Activated naive CD8-positive, alpha-beta T cell treated with anti-CD3 and anti-CD28 coated beads, Interleukin-2, amount 10 ng/mL, durations not matched to agents 7 days and 5 days (primary cell): ENCODE measurements around the gene APLP1. TPM values are rescaled to one million over a fixed set of nuclear protein-coding genes. Genes with fewer than 3 reads are reported as not detected.
"Not testable (repeated sequence)": the region's sequence is repeated elsewhere in the genome, so short reads cannot be mapped to it uniquely, and the experiment has no call there.

Experiments
- ATAC-seq: fragments of 150-1000 bp; cut with Tn5 transposase; one replicate; pipeline ENCODE4 v1.10.0; 2021; ENCODE audit warnings: low read depth, moderate library complexity
- POLR2A ChIA-PET: fragments of 350-600 bp; sonication (Branson Sonifier 250); formaldehyde crosslinking; loops from one replicate; lab custom pipeline; 2021; ENCODE audit warnings: antibody characterized with exemption; lab: Charles Lee
- DNase-seq: peaks from one replicate; pipeline ENCODE4 v3.0.0; 2021
- H3K27ac Mint-ChIP-seq: one replicate; pipeline ENCODE4 v1.8.0; 2022; ENCODE audit warnings: mild to moderate bottlenecking, mixed read lengths
- H3K27me3 Mint-ChIP-seq: one replicate; pipeline ENCODE4 v1.8.0; 2022; ENCODE audit warnings: mild to moderate bottlenecking, moderate library complexity, mixed read lengths
- H3K36me3 Mint-ChIP-seq: one replicate; pipeline ENCODE4 v1.8.0; 2021; ENCODE audit warnings: mild to moderate bottlenecking, mixed read lengths
- H3K4me1 Mint-ChIP-seq: one replicate; pipeline ENCODE4 v1.8.0; 2021; ENCODE audit warnings: mixed read lengths
- H3K4me3 Mint-ChIP-seq: one replicate; pipeline ENCODE4 v1.8.0; 2022; ENCODE audit warnings: mild to moderate bottlenecking, moderate library complexity, mixed read lengths
- H3K9me3 Mint-ChIP-seq: one replicate; pipeline ENCODE4 v1.8.0; 2021; ENCODE audit warnings: mixed read lengths
- total RNA-seq, 2 experiments: library from RNA; stranded (reverse); gene quantifications; one replicate each; pipeline ENCODE4 v1.2.3, GENCODE V29; 2021

APLP1 gene
- total RNA-seq, 2 experiments from 2014 or later: 1.2 to 1.4 TPM

DNA sequence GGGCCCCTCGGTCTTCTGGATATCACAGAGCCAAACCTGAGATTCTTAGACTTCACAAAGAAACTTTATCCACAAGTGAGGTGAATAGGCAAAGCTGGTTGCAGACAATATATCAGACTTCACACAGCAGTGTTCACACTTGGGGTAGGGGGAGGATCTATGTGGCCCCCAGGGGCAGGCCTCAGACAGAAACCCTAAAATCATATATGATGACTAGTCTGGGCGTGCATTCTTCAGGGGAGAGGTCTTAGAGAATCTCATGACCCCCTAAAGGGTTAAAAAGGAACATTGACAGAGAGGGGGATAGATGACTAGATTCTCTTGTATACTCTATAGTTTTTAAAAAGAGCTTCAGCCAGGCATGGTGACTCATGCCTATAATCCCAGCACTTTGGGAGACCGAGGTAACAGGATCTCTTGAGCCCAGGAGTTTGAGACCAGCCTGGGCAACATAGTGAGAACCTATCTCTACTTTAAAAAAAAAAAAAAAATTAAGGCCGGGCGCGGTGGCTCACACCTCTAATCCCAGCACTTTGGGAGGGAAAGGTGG lies 36.9 kb downstream of the APLP1 start:
- Mint-ChIP-seq H3K27ac (peak overlapping the region; percentile 81), H3K9me3 (no peaks in the 10 kb centered on the region), H3K4me1 (peaks cover 40% of the 10 kb centered on the region), H3K36me3 (peaks cover 7% of the 10 kb centered on the region), H3K27me3 (no peaks in the 10 kb centered on the region), H3K4me3 (no peak overlapping the region)
- ATAC-seq (no peak), DNase-seq (no peak)
- POLR2A ChIA-PET: interaction anchor here (0.7 to 1.1 kb wide), 3 partner anchors 19 to 35 kb away, joined by 3 to 4 read pairs (median 3); no protein-coding TSS in a partner anchor

DNA sequence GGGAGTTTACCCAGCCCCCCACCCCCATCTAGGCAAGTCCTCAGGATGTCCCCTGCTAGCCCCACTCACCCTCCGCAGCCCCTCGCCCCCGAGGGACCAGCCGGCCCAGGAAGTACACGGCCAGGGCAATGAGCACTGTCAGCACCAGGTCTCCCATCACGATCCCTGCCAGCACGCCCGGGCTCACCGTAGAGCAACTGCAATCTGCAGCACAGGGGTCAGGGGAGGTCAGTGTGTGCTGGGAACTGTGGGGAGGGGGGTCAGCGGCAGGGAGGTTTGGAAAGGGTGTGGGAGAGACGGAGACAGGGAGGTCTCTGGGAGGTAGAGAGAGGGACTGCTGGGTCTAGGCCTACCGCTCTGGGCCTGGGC lies 39.0 kb downstream of the APLP1 start:
- peaks cover 35% of the 10 kb centered on the region for H3K4me1 Mint-ChIP-seq
- peaks cover 7% of the 10 kb centered on the region for H3K36me3 Mint-ChIP-seq
- H3K9me3 Mint-ChIP-seq: no peaks in the 10 kb centered on the region
- no peaks in the 10 kb centered on the region for H3K27me3 Mint-ChIP-seq
- H3K4me3 Mint-ChIP-seq: no peak overlapping the region
- DNase-seq (no peak), ATAC-seq (no peak)
- no peak overlapping the region for H3K27ac Mint-ChIP-seq
- POLR2A ChIA-PET: no interaction called here

DNA sequence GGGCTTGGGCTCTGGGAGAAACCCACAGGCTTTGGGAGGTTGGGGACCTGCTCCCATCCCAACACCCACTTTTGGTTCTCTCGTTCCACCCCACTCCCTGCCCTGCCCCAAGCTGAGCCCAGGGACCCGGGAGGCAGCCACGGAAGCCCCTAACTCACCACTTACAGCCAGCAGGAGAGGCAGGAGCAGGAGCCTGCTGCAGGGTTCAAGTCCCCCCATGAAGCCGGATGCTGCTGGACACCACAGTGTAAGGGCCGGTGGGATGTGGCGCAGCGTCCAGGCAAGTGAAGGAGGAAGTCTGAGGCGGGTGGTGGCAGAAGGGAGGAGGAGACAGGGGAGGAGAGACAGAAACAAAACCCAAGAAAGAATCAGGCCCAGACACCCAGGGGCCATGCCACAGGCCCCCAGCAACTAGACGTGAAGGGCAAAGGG lies 39.7 kb downstream of the APLP1 start, which contains the start of gene TYROBP:
TYROBP (minus strand) TSS at position 286 of the 432 bp plus-strand sequence; CDS start at position 219, 67 bp downstream.
- H3K36me3 Mint-ChIP-seq: peaks cover 7% of the 10 kb centered on the region
- peaks cover 35% of the 10 kb centered on the region for H3K4me1 Mint-ChIP-seq
- no peaks in the 10 kb centered on the region for H3K27me3 Mint-ChIP-seq
- no peak for ATAC-seq
- peak within 1 kb of the TSS; percentile 7 for H3K4me3 Mint-ChIP-seq
- H3K9me3 Mint-ChIP-seq: no peaks in the 10 kb centered on the region
- peak within 1 kb of the TSS; percentile 47 for H3K27ac Mint-ChIP-seq
- POLR2A ChIA-PET: interaction anchor here (0.8 kb wide), 1 partner anchor 23 kb away, joined by 3 read pairs; no protein-coding TSS in a partner anchor
- DNase-seq: no peak

DNA sequence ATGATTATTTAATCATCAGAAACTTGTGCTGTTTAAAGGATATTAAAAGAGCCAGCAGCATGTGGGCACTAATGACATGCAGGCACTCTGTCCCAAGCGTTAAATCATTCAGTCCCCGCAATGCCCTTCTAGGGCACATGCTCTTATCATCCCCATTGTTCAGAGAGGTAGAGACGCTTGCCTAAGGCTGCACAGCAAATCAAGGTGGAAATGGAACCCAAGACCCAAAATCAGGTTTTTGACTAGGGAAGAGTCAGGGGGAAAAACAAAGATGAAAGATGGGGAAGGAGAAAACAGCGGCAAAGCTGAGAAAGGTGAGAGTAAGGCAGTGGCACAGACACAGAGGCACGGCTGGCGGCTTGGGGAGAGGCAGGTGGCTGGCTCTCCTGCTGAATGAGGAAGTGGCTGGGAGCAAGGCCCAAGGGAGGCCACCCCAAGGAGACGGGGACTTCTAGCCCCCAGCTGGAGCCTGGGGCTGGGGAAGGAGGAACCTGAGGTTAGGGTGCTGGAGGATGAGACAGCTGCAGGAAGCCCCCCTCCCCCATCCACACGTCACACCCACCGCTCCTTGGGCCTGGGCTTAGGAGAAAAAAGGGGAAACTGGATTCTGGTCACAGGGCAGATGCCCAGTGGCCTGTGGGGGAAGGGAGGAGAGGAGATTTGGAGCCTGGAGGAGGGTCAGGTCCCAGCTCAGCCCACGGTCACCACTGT lies 40.8 kb downstream of the APLP1 start:
- H3K9me3 Mint-ChIP-seq: no peaks in the 10 kb centered on the region
- H3K4me1 Mint-ChIP-seq: peaks cover 26% of the 10 kb centered on the region
- peak overlapping the region; percentile 7 for H3K4me3 Mint-ChIP-seq
- ATAC-seq (peak; percentile 30), DNase-seq (no peak)
- peaks cover 2% of the 10 kb centered on the region for H3K36me3 Mint-ChIP-seq
- peak overlapping the region; percentile 44 for H3K27ac Mint-ChIP-seq
- POLR2A ChIA-PET: interaction anchor here (0.8 kb wide), 1 partner anchor 22 kb away, joined by 3 read pairs; no protein-coding TSS in a partner anchor
- no peaks in the 10 kb centered on the region for H3K27me3 Mint-ChIP-seq

DNA sequence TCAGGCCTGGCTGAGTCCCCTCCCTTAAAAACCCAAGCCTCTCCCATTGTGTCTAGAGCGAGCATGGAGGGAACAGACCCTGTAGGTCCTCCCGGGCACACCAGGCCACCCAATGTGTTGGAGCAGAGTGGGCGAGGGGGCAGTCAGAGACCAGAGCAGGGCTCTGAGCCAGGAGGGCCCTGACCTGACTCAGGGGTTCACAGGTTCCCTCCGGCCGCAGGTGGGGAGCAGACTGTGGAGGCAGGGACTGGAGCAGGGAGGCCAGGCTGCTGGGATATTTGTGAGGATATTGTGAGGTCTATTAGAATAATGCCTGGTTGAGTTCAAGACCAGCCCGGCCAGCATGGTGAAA lies 41.3 kb downstream of the APLP1 start:
- H3K27ac Mint-ChIP-seq: peak overlapping the region; percentile 44
- ATAC-seq (peak; percentile 33), DNase-seq (no peak)
- H3K27me3 Mint-ChIP-seq: no peaks in the 10 kb centered on the region
- H3K4me3 Mint-ChIP-seq: peak overlapping the region; percentile 7
- POLR2A ChIA-PET: no interaction called here
- H3K4me1 Mint-ChIP-seq: peaks cover 21% of the 10 kb centered on the region
- H3K36me3 Mint-ChIP-seq: peaks cover 1% of the 10 kb centered on the region
- H3K9me3 Mint-ChIP-seq: no peaks in the 10 kb centered on the region

DNA sequence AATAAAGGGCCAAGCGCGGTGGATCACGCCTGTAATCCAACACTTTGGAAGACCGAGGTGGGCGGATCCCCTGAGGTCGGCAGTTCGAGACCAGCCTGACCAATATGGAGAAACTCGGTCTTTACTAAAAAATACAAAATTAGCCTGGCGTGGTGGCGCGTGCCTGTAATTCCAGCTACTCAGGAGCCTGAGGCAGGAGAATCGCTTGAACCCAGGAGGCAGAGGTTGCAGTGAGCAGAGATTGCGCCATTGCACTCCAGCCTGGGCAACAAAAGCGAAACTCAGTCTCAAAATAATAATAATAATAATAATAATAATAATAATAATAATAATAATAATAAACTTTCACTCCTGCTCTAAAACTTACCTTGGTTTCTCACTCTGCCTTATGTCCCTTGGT lies 42.0 kb downstream of the APLP1 start:
- ATAC-seq: not testable (repeated sequence)

DNA sequence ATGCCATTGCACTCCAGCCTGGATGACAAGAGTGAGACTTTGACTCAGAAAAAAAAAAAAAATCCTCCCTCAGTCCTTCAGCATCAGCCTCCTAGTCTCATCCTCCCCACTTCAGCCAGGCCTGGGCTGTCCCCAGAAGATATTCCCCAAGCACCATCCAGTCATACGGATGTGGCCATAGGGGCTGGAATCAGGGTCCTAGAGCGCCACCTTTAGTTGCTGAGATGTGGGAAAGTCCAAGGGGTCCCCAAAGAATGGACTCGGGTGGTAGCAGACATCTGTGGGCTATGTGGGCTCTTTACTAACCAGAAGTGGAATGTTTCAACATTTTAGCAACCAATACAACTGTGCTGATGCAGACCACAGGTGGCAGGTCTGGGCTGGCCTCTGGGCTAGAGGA lies 42.8 kb downstream of the APLP1 start:
- H3K9me3 Mint-ChIP-seq: no peaks in the 10 kb centered on the region
- no peak for DNase-seq
- H3K4me3 Mint-ChIP-seq: no peak overlapping the region
- POLR2A ChIA-PET: interaction anchor here (1.8 kb wide), 1 partner anchor 20 kb away, joined by 7 read pairs; no protein-coding TSS in a partner anchor
- H3K27ac Mint-ChIP-seq: no peak overlapping the region
- peaks cover 18% of the 10 kb centered on the region for H3K4me1 Mint-ChIP-seq
- no peak for ATAC-seq
- no peaks in the 10 kb centered on the region for H3K36me3 Mint-ChIP-seq
- no peaks in the 10 kb centered on the region for H3K27me3 Mint-ChIP-seq

More for the DNA sequence above, 42.0 kb downstream of the APLP1 start:
- not testable (repeated sequence) for H3K4me3 Mint-ChIP-seq, DNase-seq, H3K27ac Mint-ChIP-seq, H3K27me3 Mint-ChIP-seq, H3K9me3 Mint-ChIP-seq, H3K36me3 Mint-ChIP-seq
- peaks cover 17% of the 10 kb centered on the region for H3K4me1 Mint-ChIP-seq
- POLR2A ChIA-PET: interaction anchor here (0.6 kb wide), 1 partner anchor 415 kb away, joined by 3 read pairs; no protein-coding TSS in a partner anchor

DNA sequence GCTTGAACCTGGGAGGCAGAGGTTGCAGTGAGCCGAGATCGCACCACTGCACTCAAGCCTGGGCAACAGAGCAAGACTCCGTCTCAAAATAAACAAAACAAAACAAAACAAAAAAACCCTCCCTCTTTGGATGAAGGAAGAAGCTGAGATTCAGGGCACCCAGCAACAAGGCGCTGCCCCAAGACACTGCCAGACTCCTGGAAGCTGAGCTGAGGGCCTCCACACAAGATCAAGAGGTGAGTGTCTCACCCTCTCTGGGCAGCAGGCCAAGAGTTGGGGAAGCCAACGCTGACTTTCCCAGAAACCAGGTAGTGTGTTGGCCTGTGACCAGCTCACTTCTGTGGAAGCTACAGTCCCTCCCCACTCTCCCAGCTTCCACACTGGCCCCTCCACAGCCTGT lies 43.4 kb downstream of the APLP1 start:
- no peaks in the 10 kb centered on the region for H3K27me3 Mint-ChIP-seq
- H3K4me1 Mint-ChIP-seq: peaks cover 18% of the 10 kb centered on the region
- no peak overlapping the region for H3K4me3 Mint-ChIP-seq
- ATAC-seq (peak; percentile 11), DNase-seq (no peak)
- POLR2A ChIA-PET: interaction anchor here (0.8 to 1.8 kb wide), 2 partner anchors 8 to 19 kb away, joined by 5 to 7 read pairs; no protein-coding TSS in a partner anchor
- H3K27ac Mint-ChIP-seq: no peak overlapping the region
- H3K36me3 Mint-ChIP-seq: no peaks in the 10 kb centered on the region
- H3K9me3 Mint-ChIP-seq: no peaks in the 10 kb centered on the region

DNA sequence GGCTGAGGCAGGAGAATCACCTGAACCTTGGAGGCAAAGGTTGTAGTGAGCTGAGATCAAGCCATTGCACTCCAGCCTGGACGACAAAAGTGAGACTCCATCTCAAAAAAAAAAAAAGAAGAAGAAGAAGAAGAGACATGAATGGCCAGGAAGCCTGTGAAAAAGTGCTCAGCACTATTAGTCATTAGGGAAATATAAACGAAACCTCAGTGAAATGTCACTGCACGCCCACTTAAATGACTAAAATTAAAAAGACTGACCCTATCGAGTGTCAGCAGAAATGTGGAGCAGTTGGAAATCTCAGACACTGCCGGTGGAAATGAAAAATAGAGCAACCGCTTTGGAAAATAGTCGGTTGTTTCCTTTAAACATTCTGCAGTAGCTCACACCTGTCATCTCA lies 45.2 kb downstream of the APLP1 start:
- no peak for ATAC-seq
- Mint-ChIP-seq H3K27ac (no peak overlapping the region), H3K4me3 (no peak overlapping the region)

DNA sequence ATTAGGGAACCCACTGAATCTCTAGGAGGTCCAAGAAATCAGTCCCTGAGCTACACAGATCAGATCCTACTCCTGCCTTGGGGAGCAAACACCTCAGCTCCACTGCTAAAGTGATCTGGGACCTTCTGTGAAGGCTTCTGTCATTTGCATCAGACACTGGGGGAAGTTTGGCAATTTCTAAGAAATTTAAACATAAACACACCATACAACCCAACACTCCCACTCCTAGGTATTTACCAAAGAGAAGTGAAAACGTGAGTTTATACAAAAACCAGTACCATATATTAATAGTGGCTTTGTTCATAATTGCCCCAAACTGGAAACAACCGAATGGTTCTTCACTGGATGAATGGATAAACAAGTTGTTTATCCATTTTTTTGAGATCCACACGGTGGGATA lies 47.1 kb downstream of the APLP1 start:
- no peaks in the 10 kb centered on the region for H3K9me3 Mint-ChIP-seq
- ATAC-seq: no peak
- H3K36me3 Mint-ChIP-seq: no peaks in the 10 kb centered on the region
- no peak overlapping the region for H3K4me3 Mint-ChIP-seq
- peaks cover 7% of the 10 kb centered on the region for H3K4me1 Mint-ChIP-seq
- no peaks in the 10 kb centered on the region for H3K27me3 Mint-ChIP-seq
- DNase-seq: no peak
- POLR2A ChIA-PET: no interaction called here
- H3K27ac Mint-ChIP-seq: no peak overlapping the region

More for the DNA sequence above, 45.2 kb downstream of the APLP1 start:
- no peak for DNase-seq
- no peaks in the 10 kb centered on the region for H3K9me3 Mint-ChIP-seq
- H3K36me3 Mint-ChIP-seq: no peaks in the 10 kb centered on the region
- peaks cover 18% of the 10 kb centered on the region for H3K4me1 Mint-ChIP-seq
- POLR2A ChIA-PET: interaction anchor here (1.0 kb wide), 1 partner anchor 173 kb away, joined by 3 read pairs; no protein-coding TSS in a partner anchor
- H3K27me3 Mint-ChIP-seq: no peaks in the 10 kb centered on the region

DNA sequence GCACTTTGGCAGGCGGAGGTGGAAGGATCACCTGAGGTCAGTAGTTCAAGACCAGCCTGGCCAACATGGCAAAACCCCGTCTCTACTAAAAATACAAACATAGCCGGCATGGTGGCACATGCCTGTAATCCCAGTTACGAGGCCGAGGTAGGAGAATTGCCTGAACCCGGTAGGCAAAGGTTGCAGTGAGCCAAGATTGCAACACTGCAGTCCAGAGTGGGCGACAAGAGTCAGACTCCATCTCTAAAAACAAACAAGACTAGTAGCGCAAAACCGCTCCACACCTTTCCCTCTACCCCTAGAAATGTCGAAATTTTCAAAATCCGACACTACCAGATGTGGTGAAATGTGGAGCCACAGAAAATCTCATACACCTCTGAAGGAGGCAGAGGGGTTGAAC lies 50.9 kb downstream of the APLP1 start:
- no peak for DNase-seq
- POLR2A ChIA-PET: no interaction called here
- H3K36me3 Mint-ChIP-seq: no peaks in the 10 kb centered on the region
- peaks cover 3% of the 10 kb centered on the region for H3K4me1 Mint-ChIP-seq
- no peaks in the 10 kb centered on the region for H3K27me3 Mint-ChIP-seq
- no peak overlapping the region for H3K4me3 Mint-ChIP-seq
- no peak for ATAC-seq
- H3K27ac Mint-ChIP-seq: no peak overlapping the region
- no peaks in the 10 kb centered on the region for H3K9me3 Mint-ChIP-seq

DNA sequence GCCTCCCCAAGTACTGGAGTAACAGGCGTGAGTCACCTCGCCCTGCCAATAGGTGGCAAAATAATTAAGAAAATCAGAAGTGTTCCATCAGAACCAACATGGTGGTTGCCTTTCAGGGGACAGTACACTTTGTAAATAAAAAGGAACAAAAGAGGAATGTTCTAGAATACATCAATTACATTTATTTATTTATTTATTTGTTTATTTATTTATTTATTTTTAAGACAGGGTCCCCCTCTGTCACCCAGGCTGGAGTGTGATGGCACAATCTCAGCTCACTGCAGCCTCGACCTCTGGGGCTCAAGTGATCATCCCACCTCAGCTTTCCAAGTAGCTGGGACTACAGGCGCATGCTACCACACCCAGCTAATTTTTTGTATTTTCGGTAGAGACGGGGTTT lies 52.6 kb downstream of the APLP1 start:
- no peak for ATAC-seq
- Mint-ChIP-seq H3K27me3 (no peaks in the 10 kb centered on the region), H3K4me1 (peaks cover 2% of the 10 kb centered on the region), H3K9me3 (peaks cover 9% of the 10 kb centered on the region), H3K4me3 (no peak overlapping the region), H3K36me3 (no peaks in the 10 kb centered on the region), H3K27ac (no peak overlapping the region)
- POLR2A ChIA-PET: interaction anchor here (1.4 kb wide), 1 partner anchor 10 kb away, joined by 3 read pairs; no protein-coding TSS in a partner anchor
- DNase-seq: no peak

DNA sequence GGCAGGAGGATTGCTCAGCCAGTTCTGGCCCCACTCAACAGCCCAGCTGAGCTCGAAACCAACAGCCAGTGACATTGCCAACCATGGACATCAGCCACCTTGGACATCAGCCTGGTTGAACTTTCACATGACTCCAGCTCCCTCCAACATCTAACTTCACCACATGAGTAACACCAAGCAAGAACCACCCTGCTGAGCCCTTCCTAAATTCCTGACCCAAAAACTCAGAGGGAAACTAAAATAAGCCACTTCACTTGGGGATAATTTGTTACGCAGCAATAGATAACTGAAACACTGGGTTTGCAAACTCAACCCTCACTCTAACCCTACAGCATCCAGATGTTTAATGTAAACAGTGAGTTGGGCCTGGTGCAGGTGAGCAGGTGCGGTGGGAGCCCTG lies 57.1 kb downstream of the APLP1 start:
- Mint-ChIP-seq H3K27me3 (no peaks in the 10 kb centered on the region), H3K9me3 (peaks cover 16% of the 10 kb centered on the region), H3K36me3 (peaks cover 3% of the 10 kb centered on the region), H3K27ac (no peak overlapping the region), H3K4me3 (no peak overlapping the region), H3K4me1 (peaks cover 14% of the 10 kb centered on the region)
- ATAC-seq: no peak
- POLR2A ChIA-PET: interaction anchor here (1.3 to 1.8 kb wide), 2 partner anchors 20 to 22 kb away, joined by 3 to 4 read pairs; no protein-coding TSS in a partner anchor
- DNase-seq: no peak
